Peyer's patch (tissue), 4 donors: Measurements from ENCODE around the gene ACAD8. TPM values are rescaled to one million over a fixed set of nuclear protein-coding genes. Genes with fewer than 3 reads are reported as not detected.

Experiments
- DNase-seq, 3 donors: peaks; one replicate each; pipeline ENCODE4 v3.0.0-alpha.2; 2017 to 2019
- H3K27ac ChIP-seq, 4 donors: fragments of 200-600 bp; sonication (generic); one replicate each; pipeline ENCODE4 v1.5.1; 2016 to 2019
- H3K27me3 ChIP-seq, 2 donors: fragments of 200-600 bp; sonication (generic); one replicate each; pipeline ENCODE4 v1.5.1; 2019
- H3K36me3 ChIP-seq, 3 donors: fragments of 200-600 bp; sonication (generic); one replicate each; pipeline ENCODE4 v1.5.1; 2016 to 2019
- H3K4me1 ChIP-seq, 4 donors: fragments of 200-600 bp; sonication (generic); one replicate each; pipeline ENCODE4 v1.5.1; 2016 to 2019
- H3K4me3 ChIP-seq, 4 donors: fragments of 200-600 bp; sonication (generic); 1 replicate in 3 of 4; 2 replicates in 1 of 4; pipeline ENCODE4 v1.5.1; 2016 to 2019; ENCODE audit warnings: mild to moderate bottlenecking in 1 of 4
- H3K9me3 ChIP-seq, 4 donors: fragments of 200-600 bp; sonication (generic); one replicate each; pipeline ENCODE4 v1.5.1; 2016 to 2019; ENCODE audit warnings: mild to moderate bottlenecking in 1 of 4
- POLR2A ChIP-seq, 2 donors: fragments of 450-650 bp; IDR thresholded peaks; one replicate each; pipeline ENCODE4 v1.5.1; 2017; ENCODE audit warnings: antibody characterized with exemption in 2 of 2, mild to moderate bottlenecking in 2 of 2, moderate library complexity in 2 of 2
- total RNA-seq, 4 donors: library from RNA; depleted of rRNA; stranded (reverse); fragments of >200 nt; gene quantifications; one replicate each; pipeline ENCODE4 v1.1.0, GENCODE V29; 2016
- TF ChIP-seq, protein P1 (sequence below), 6 experiments: fragments of 450-650 bp in 4 of 6; fragments of 200-600 bp in 2 of 6; sonication (generic) in 1 of 6; IDR thresholded peaks; one replicate each; pipeline ENCODE4 v1.5.1; 2017 to 2019; ENCODE audit warnings: antibody characterized with exemption in 6 of 6, mild to moderate bottlenecking in 3 of 6, moderate library complexity in 1 of 6

ACAD8 gene
- total RNA-seq, 4 donors from 2014 or later = 30.4 to 44.5 (median 36.9) TPM

DNA sequence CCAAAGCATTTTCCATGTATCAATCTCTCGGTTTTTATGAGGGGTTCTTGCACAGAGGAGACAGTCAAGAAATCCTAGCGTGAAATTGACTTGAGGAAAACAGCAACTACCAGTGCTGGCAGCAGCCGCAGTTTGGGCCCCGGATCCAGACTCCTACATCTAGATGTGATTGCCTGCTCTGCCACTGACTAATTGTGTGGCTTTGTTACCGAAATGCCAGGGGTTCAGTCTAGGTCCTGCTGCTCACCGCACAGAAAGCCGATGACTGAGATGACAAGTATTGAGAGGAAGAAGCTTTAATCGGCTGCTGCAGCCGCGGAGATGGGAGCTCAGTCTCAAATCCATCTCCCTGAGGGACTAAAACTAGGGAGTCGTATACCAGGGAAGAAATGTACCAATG is 14.6 kb downstream of the ACAD8 start:
- Histone ChIP-seq H3K4me1 (no peaks in the 10 kb centered on the region), H3K27me3 (peaks cover 0 to 4% of the 10 kb centered on the region in 2 donors), H3K27ac (no peak overlapping the region), H3K36me3 (peaks cover 0 to 18% (median 0%) of the 10 kb centered on the region in 3 donors), H3K9me3 (no peaks in the 10 kb centered on the region), H3K4me3 (no peak overlapping the region)
- TF ChIP-seq, protein P1, sequence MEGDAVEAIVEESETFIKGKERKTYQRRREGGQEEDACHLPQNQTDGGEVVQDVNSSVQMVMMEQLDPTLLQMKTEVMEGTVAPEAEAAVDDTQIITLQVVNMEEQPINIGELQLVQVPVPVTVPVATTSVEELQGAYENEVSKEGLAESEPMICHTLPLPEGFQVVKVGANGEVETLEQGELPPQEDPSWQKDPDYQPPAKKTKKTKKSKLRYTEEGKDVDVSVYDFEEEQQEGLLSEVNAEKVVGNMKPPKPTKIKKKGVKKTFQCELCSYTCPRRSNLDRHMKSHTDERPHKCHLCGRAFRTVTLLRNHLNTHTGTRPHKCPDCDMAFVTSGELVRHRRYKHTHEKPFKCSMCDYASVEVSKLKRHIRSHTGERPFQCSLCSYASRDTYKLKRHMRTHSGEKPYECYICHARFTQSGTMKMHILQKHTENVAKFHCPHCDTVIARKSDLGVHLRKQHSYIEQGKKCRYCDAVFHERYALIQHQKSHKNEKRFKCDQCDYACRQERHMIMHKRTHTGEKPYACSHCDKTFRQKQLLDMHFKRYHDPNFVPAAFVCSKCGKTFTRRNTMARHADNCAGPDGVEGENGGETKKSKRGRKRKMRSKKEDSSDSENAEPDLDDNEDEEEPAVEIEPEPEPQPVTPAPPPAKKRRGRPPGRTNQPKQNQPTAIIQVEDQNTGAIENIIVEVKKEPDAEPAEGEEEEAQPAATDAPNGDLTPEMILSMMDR (IDR thresholded peaks at IDR 0.05) = no peak
- DNase-seq = no peak

- peaks cover 0 to 1% (median 0%) of the 10 kb centered on the region in 3 donors for H3K36me3 ChIP-seq
- H3K27ac ChIP-seq = no peak overlapping the region
- TF ChIP-seq, protein P1 (IDR thresholded peaks at IDR 0.05) = no peak
- TF ChIP-seq POLR2A (IDR thresholded peaks at IDR 0.05) = no peak
- H3K27me3 ChIP-seq = peaks cover 0 to 16% of the 10 kb centered on the region in 2 donors
- peak in 1 of 3 donors; percentile 22 for DNase-seq
- no peaks in the 10 kb centered on the region for H3K9me3 ChIP-seq
- no peaks in the 10 kb centered on the region for H3K4me1 ChIP-seq
- H3K4me3 ChIP-seq = no peak overlapping the region
Observed at GRCh38 chr11:134270250-134270714, 16.9 kb downstream of the ACAD8 start.

- peaks cover 0 to 15% (median 8%) of the 10 kb centered on the region in 4 donors for H3K4me1 ChIP-seq
- peak in 1 of 3 donors; percentile 5 for DNase-seq
- no peaks in the 10 kb centered on the region for H3K36me3 ChIP-seq
- no peak overlapping the region for H3K4me3 ChIP-seq
- peaks cover 0 to 28% of the 10 kb centered on the region in 2 donors for H3K27me3 ChIP-seq
- no peaks in the 10 kb centered on the region for H3K9me3 ChIP-seq
- no peak overlapping the region for H3K27ac ChIP-seq
- no peak for TF ChIP-seq POLR2A (IDR thresholded peaks at IDR 0.05)
- TF ChIP-seq, protein P1 (IDR thresholded peaks at IDR 0.05) = no peak
Observed at GRCh38 chr11:134271978-134272377, 18.6 kb downstream of the ACAD8 start.

GRCh38 chr11:134272381-134273316 is 19.3 kb downstream of the ACAD8 start:
- H3K4me3 ChIP-seq = no peak overlapping the region
- H3K4me1 ChIP-seq = peaks cover 0 to 18% (median 11%) of the 10 kb centered on the region in 4 donors
- DNase-seq = peak in 1 of 3 donors; percentile 43
- H3K9me3 ChIP-seq = no peaks in the 10 kb centered on the region
- TF ChIP-seq, protein P1 (IDR thresholded peaks at IDR 0.05) = no peak
- TF ChIP-seq POLR2A (IDR thresholded peaks at IDR 0.05) = no peak
- no peaks in the 10 kb centered on the region for H3K36me3 ChIP-seq
- H3K27me3 ChIP-seq = peaks cover 0 to 35% of the 10 kb centered on the region in 2 donors
- no peak overlapping the region for H3K27ac ChIP-seq

GRCh38 chr11:134273317-134273712 is 19.9 kb downstream of the ACAD8 start:
- no peak for DNase-seq
- Histone ChIP-seq H3K36me3 (no peaks in the 10 kb centered on the region), H3K9me3 (peaks cover 0 to 2% (median under 1%) of the 10 kb centered on the region in 4 donors), H3K27ac (no peak overlapping the region), H3K4me1 (peaks cover 0 to 18% (median 11%) of the 10 kb centered on the region in 4 donors), H3K27me3 (peaks cover 0 to 36% of the 10 kb centered on the region in 2 donors), H3K4me3 (no peak overlapping the region)
- TF ChIP-seq, protein P1 (IDR thresholded peaks at IDR 0.05) = no peak
- TF ChIP-seq POLR2A (IDR thresholded peaks at IDR 0.05) = no peak
